22Rv1 (cell line): ENCODE data around the gene HIPK4.

Experiments used
- ZFX ChIP-seq: fragments of 450-650 bp; IDR thresholded peaks from 2 replicates; pipeline ENCODE4 v1.6.1; 2017; ENCODE audit warnings: antibody characterized with exemption, borderline replicate concordance
- TF ChIP-seq, protein P1 (sequence below): fragments of 450-650 bp; IDR thresholded peaks from 2 replicates; pipeline ENCODE4 v1.5.1; 2017; ENCODE audit warnings: mild to moderate bottlenecking

DNA sequence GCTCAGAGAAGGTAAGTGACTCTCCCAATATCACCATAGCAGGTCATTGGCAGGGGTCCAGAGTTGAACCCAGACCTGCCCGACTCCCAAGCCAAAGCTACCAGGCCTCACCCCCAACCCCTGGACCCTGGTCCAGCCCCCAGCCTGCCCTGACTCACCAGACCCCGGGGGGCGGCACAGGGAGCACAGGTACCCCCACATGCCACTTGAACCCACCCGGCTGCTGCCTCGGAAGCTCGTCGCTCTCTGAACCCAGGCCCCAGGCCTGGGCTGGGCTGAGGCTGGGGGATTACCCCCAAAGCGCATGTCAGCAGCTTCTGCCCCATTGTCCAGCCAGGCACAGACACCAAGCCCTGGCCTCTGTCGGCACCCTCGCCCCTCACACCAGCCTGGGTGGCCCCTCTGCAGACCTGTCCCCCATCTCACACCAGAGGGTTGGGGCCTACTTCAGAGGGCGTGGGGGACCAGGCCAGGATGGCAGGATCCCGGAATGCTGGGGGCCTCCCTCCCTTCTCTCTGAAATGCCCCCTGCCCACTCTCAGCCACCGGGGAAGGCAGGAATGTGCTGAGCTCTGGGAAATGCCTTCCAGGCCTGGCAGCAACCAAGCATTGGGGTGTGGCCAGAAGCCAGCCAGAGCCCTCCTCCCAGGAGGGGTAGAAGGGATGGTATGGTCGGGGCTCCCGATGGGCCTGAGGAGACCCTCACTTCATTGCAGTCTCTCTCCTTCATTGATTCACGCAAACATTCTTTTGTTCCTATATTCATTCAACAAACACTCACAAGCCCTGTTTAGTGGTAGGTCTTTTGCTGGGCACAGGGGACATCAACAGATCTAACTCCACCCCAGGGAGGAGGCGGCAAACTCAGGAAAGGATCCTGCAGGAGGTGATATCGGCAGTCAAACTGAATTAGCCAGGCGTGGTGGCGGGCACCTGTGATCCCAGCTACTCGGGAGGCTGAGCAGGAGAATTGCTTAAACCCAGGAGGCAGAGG, 24.9 kb upstream of the HIPK4 start:
- TF ChIP-seq, protein P1, sequence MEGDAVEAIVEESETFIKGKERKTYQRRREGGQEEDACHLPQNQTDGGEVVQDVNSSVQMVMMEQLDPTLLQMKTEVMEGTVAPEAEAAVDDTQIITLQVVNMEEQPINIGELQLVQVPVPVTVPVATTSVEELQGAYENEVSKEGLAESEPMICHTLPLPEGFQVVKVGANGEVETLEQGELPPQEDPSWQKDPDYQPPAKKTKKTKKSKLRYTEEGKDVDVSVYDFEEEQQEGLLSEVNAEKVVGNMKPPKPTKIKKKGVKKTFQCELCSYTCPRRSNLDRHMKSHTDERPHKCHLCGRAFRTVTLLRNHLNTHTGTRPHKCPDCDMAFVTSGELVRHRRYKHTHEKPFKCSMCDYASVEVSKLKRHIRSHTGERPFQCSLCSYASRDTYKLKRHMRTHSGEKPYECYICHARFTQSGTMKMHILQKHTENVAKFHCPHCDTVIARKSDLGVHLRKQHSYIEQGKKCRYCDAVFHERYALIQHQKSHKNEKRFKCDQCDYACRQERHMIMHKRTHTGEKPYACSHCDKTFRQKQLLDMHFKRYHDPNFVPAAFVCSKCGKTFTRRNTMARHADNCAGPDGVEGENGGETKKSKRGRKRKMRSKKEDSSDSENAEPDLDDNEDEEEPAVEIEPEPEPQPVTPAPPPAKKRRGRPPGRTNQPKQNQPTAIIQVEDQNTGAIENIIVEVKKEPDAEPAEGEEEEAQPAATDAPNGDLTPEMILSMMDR: no peak
- no peak for TF ChIP-seq ZFX
